SK-N-SH (cell line): ENCODE results near the gene NAP1L1. TPM values are rescaled to one million over a fixed set of nuclear protein-coding genes. Genes with fewer than 3 reads are reported as not detected.

Experiments used
- CTCF ChIA-PET: fragments of 300-600, 350-600 bp; formaldehyde crosslinking; extraction: SDS; loops from one replicate; lab custom pipeline; 2021; lab: Yijun Ruan, JAX
- POLR2A ChIA-PET: fragments of 350-600 bp; sonication (Branson Sonifier 250); formaldehyde crosslinking; extraction: SDS; loops from one replicate; lab custom pipeline; 2020; ENCODE audit warnings: antibody characterized with exemption, inconsistent platforms; lab: Yijun Ruan, JAX
- DNase-seq: peaks from one replicate; pipeline ENCODE4 v3.0.0; 2012
- H2AFZ ChIP-seq: fragments of 200-600 bp; sonication (generic); 2 replicates; pipeline ENCODE4 v1.8.1; 2016; ENCODE audit warnings: antibody characterized with exemption, mild to moderate bottlenecking, low read depth
- H3F3A ChIP-seq: fragments of 200-600 bp; sonication (generic); replicated peaks from 2 replicates; pipeline ENCODE3; 2016; ENCODE audit warnings: antibody characterized with exemption, mild to moderate bottlenecking; ENCODE audit not compliant: insufficient read depth
- H3K27ac ChIP-seq, 2 experiments: fragments of 200-500 bp in 1 of 2; fragments of 200-600 bp in 1 of 2; sonication (Bioruptor generic) in 1 of 2; sonication (generic), shearing (Covaris generic) in 1 of 2; 2 replicates each; pipeline versions ENCODE4 v1.5.1 to v1.6.1; 2014 to 2016; ENCODE audit warnings: low read depth in 2 of 2, inconsistent platforms in 1 of 2, low read length in 1 of 2, mild to moderate bottlenecking in 1 of 2, mixed read lengths in 1 of 2
- H3K27me3 ChIP-seq: fragments of 200-600 bp; sonication (generic), shearing (Covaris generic); 2 replicates; pipeline ENCODE4 v1.6.1; 2016; ENCODE audit warnings: mixed run types; ENCODE audit not compliant: insufficient read depth
- H3K36me3 ChIP-seq, 2 experiments: fragments of 200-500 bp in 1 of 2; fragments of 200-600 bp in 1 of 2; sonication (Bioruptor generic) in 1 of 2; sonication (generic) in 1 of 2; replicated peaks in 1 of 2; 2 replicates each; pipeline versions ENCODE3 to v1.5.1; 2014 to 2016; ENCODE audit warnings: low read length in 1 of 2, mild to moderate bottlenecking in 1 of 2; ENCODE audit not compliant: insufficient read depth in 2 of 2, control insufficient read depth in 1 of 2
- H3K4me1 ChIP-seq, 2 experiments: fragments of 200-500 bp in 1 of 2; fragments of 200-600 bp in 1 of 2; sonication (Bioruptor generic) in 1 of 2; sonication (generic), shearing (Covaris generic) in 1 of 2; 2 replicates each; pipeline versions ENCODE4 v1.5.1 to v1.6.1; 2014 to 2016; ENCODE audit warnings: low read depth in 1 of 2, low read length in 1 of 2, mixed run types in 1 of 2; ENCODE audit not compliant: insufficient read depth in 2 of 2, control insufficient read depth in 1 of 2
- H3K4me2 ChIP-seq: fragments of 200-600 bp; sonication (generic), shearing (Covaris generic); 2 replicates; pipeline ENCODE4 v1.6.1; 2017; ENCODE audit warnings: mixed run types
- H3K4me3 ChIP-seq, 2 experiments: fragments of 200-500 bp in 1 of 2; fragments of 200-600 bp in 1 of 2; sonication (Bioruptor generic) in 1 of 2; sonication (generic), shearing (Covaris generic) in 1 of 2; 2 replicates each; pipeline versions ENCODE4 v1.5.1 to v1.8.1; 2014 to 2016; ENCODE audit warnings: low read depth in 2 of 2, inconsistent platforms in 1 of 2, low read length in 1 of 2, mild to moderate bottlenecking in 1 of 2, mixed read lengths in 1 of 2, moderate library complexity in 1 of 2
- H3K79me2 ChIP-seq: fragments of 200-600 bp; sonication (generic); 2 replicates; pipeline ENCODE4 v1.8.1; 2017; ENCODE audit warnings: mild to moderate bottlenecking; ENCODE audit not compliant: insufficient read depth
- H3K9ac ChIP-seq: fragments of 200-600 bp; sonication (generic); 2 replicates; pipeline ENCODE4 v1.6.1; 2017; ENCODE audit warnings: mixed run types
- H3K9me2 ChIP-seq: fragments of 200-600 bp; sonication (generic); 2 replicates; pipeline ENCODE4 v1.6.1; 2017; ENCODE audit warnings: mixed run types
- H3K9me3 ChIP-seq: fragments of 200-600 bp; sonication (generic); 2 replicates; pipeline ENCODE4 v1.6.1; 2017; ENCODE audit warnings: mixed run types, mild to moderate bottlenecking, moderate library complexity
- H4K20me1 ChIP-seq: fragments of 200-600 bp; sonication (generic); 2 replicates; pipeline ENCODE4 v1.6.1; 2017; ENCODE audit warnings: mild to moderate bottlenecking, mixed run types; ENCODE audit not compliant: insufficient read depth
- RAD21 ChIP-seq: IDR thresholded peaks from 2 replicates; pipeline ENCODE4 v1.6.1; 2012; ENCODE audit warnings: mild to moderate bottlenecking, low read length
- TAF1 ChIP-seq: IDR thresholded peaks from 2 replicates; pipeline ENCODE4 v1.6.1; 2012; ENCODE audit warnings: low read depth, mild to moderate bottlenecking, low read length, moderate library complexity, borderline replicate concordance
- TCF12 ChIP-seq: IDR thresholded peaks from 2 replicates; pipeline ENCODE4 v1.4.0; 2012
- TEAD4 ChIP-seq: IDR thresholded peaks from 2 replicates; pipeline ENCODE4 v1.4.0; 2012; ENCODE audit warnings: mild to moderate bottlenecking, borderline replicate concordance; ENCODE audit not compliant: insufficient read depth
- WGBS: methylation state at CpG from one replicate; pipeline ENCODE4 v1.1.6; 2017; ENCODE audit warnings: low lambda C conversion rate; 5-methylcytosine and 5-hydroxymethylcytosine counted together
- polyA plus RNA-seq, 3 experiments: library from polyadenylated mRNA; depleted of rRNA; stranded (reverse); fragments of >200 nt; gene quantifications; 2 replicates each; pipeline ENCODE4 v1.2.3, GENCODE V29; 2012
- TF ChIP-seq, protein P1 (sequence below): fragments of 200-600 bp; sonication (generic); IDR thresholded peaks from 2 replicates; pipeline ENCODE4 v1.6.1; 2017; ENCODE audit warnings: antibody characterized with exemption, mild to moderate bottlenecking, moderate library complexity
- TF ChIP-seq, protein P2 (sequence below): IDR thresholded peaks from 2 replicates; pipeline ENCODE4 v1.4.0; 2012; ENCODE audit warnings: low read depth, borderline replicate concordance
- TF ChIP-seq, protein P3 (sequence below): IDR thresholded peaks from 2 replicates; pipeline ENCODE4 v1.4.0; 2012; ENCODE audit warnings: low read depth, borderline replicate concordance

The NAP1L1 gene
- polyA plus RNA-seq, 1 of the 3 experiments (the other 2 are of a cell fraction): 197 TPM

DNA sequence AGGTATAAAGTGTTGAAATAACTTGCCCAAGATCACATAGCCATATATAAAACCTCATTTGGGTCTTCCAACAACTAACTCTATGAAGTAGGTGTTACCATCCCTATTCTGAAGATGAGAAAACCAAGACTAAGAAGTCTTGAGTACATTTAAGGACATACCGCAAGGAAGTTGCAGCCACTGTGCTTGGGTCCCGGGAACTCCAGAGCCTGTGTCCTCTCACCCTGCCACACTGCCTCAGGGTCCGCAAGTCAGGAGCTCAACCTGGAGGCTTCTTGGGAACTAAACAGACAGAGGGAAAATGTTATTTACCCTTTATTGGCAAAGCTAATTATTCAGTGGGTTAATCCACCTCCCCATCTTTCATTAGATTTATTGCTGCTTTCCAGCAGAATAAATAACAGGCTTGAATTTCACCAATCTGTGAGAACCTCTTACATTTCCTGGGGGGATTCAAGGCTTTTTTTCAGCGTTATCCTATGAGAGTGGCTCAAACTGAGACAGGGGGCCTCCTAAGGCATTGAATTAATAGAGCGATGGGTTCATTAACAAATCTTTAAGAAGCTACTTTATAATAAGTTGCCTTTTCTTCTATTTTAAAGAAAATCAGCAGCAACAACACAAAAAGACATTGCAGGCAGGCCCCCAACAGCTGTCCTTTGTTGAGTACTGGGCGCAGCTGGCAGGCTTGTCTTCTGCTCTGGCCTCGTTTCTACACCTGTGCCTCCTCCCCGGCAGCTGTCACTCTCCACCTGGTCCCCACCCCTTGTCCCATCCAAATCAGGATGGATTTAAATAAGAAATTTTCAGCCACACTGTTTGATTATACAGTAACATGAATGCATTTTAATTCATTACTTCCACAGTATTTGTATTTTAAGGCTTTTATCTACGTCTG, 78.2 kb downstream of the NAP1L1 start:
- no peaks in the 10 kb centered on the region for H3K9me3 ChIP-seq
- H3K4me2 ChIP-seq: no peak overlapping the region
- ChIA-PET CTCF (no interaction called here), POLR2A (no interaction called here)
- no peaks in the 10 kb centered on the region for H3K79me2 ChIP-seq
- no peak overlapping the region for H3K27ac ChIP-seq
- TF ChIP-seq, protein P1, sequence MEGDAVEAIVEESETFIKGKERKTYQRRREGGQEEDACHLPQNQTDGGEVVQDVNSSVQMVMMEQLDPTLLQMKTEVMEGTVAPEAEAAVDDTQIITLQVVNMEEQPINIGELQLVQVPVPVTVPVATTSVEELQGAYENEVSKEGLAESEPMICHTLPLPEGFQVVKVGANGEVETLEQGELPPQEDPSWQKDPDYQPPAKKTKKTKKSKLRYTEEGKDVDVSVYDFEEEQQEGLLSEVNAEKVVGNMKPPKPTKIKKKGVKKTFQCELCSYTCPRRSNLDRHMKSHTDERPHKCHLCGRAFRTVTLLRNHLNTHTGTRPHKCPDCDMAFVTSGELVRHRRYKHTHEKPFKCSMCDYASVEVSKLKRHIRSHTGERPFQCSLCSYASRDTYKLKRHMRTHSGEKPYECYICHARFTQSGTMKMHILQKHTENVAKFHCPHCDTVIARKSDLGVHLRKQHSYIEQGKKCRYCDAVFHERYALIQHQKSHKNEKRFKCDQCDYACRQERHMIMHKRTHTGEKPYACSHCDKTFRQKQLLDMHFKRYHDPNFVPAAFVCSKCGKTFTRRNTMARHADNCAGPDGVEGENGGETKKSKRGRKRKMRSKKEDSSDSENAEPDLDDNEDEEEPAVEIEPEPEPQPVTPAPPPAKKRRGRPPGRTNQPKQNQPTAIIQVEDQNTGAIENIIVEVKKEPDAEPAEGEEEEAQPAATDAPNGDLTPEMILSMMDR: no peak
- TF ChIP-seq, protein P2, sequence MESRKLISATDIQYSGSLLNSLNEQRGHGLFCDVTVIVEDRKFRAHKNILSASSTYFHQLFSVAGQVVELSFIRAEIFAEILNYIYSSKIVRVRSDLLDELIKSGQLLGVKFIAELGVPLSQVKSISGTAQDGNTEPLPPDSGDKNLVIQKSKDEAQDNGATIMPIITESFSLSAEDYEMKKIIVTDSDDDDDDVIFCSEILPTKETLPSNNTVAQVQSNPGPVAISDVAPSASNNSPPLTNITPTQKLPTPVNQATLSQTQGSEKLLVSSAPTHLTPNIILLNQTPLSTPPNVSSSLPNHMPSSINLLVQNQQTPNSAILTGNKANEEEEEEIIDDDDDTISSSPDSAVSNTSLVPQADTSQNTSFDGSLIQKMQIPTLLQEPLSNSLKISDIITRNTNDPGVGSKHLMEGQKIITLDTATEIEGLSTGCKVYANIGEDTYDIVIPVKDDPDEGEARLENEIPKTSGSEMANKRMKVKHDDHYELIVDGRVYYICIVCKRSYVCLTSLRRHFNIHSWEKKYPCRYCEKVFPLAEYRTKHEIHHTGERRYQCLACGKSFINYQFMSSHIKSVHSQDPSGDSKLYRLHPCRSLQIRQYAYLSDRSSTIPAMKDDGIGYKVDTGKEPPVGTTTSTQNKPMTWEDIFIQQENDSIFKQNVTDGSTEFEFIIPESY: no peak
- TF ChIP-seq TEAD4: no peak
- no peak overlapping the region for H3K9ac ChIP-seq
- H3K36me3 ChIP-seq: no peaks in the 10 kb centered on the region
- no peak overlapping the region for H2AFZ ChIP-seq
- H3K27me3 ChIP-seq: no peaks in the 10 kb centered on the region
- no peak overlapping the region for H3K4me3 ChIP-seq
- no peaks in the 10 kb centered on the region for H4K20me1 ChIP-seq
- H3K4me1 ChIP-seq: peaks cover 6 to 14% of the 10 kb centered on the region in 2 experiments; a peak in 3 of 4 replicates
- no peak for DNase-seq
- H3K9me2 ChIP-seq: no peaks in the 10 kb centered on the region
- WGBS: 96% methylated on average over 9 of the region's 9 CpGs
- peaks cover 9% of the 10 kb centered on the region for H3F3A ChIP-seq

DNA sequence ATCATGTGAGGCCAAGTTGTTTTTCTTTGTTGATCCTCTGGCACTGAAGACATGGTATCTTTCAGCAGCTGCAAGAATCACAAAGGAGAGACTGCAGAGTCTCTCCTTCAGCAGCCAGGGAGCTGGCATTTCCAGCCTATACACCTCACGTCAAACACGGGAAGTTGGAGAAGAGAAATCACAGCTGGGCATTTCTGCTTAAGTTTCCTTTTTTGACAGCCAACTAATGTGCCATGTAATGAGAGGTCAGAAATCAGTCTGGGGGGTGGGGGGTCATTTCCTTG, 81.2 kb downstream of the NAP1L1 start:
- peak; percentile 16 for DNase-seq
- H3K79me2 ChIP-seq: no peaks in the 10 kb centered on the region
- ChIA-PET CTCF (interaction anchor here (0.6 to 1.7 kb wide), 10 partner anchors 9 to 477 kb away, joined by 3 to 6 read pairs (median 3); no protein-coding TSS in a partner anchor), POLR2A (interaction anchor here (0.7 to 1.9 kb wide), 2 partner anchors 10 to 282 kb away, joined by 3 to 7 read pairs; no protein-coding TSS in a partner anchor)
- H3K36me3 ChIP-seq: no peaks in the 10 kb centered on the region
- no peak overlapping the region for H3K4me3 ChIP-seq
- no peaks in the 10 kb centered on the region for H3K27me3 ChIP-seq
- H3K27ac ChIP-seq: peak overlapping the region in 1 of 2 experiments; percentile 67; a peak in 1 of 4 replicates
- no peaks in the 10 kb centered on the region for H3K9me2 ChIP-seq
- H2AFZ ChIP-seq: no peak overlapping the region
- TF ChIP-seq RAD21: 0 out of 2 replicates have a peak, but pooled peaks have one; percentile 15
- TF ChIP-seq, protein P3, sequence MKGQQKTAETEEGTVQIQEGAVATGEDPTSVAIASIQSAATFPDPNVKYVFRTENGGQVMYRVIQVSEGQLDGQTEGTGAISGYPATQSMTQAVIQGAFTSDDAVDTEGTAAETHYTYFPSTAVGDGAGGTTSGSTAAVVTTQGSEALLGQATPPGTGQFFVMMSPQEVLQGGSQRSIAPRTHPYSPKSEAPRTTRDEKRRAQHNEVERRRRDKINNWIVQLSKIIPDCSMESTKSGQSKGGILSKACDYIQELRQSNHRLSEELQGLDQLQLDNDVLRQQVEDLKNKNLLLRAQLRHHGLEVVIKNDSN: no peak
- TF ChIP-seq TCF12: no peak
- no peak for TF ChIP-seq TAF1
- H3K9me3 ChIP-seq: no peaks in the 10 kb centered on the region
- H3K4me2 ChIP-seq: no peak overlapping the region
- H3K4me1 ChIP-seq: peaks cover 0 to 4% of the 10 kb centered on the region in 2 experiments; a peak in 3 of 4 replicates
- H3F3A ChIP-seq: peaks cover 6% of the 10 kb centered on the region
- 42% methylated on average over 2 of the region's 2 CpGs for WGBS
- H3K9ac ChIP-seq: no peak overlapping the region
- H4K20me1 ChIP-seq: no peaks in the 10 kb centered on the region
